SK-N-SH (cell line): ENCODE measurements around the gene ZBTB4. TPM values are rescaled to one million over a fixed set of nuclear protein-coding genes. Genes with fewer than 3 reads are reported as not detected.

ENCODE experiments used
- CTCF ChIA-PET: fragments of 300-600, 350-600 bp; formaldehyde crosslinking; extraction: SDS; loops from one replicate; lab custom pipeline; 2021; lab: Yijun Ruan, JAX
- POLR2A ChIA-PET: fragments of 350-600 bp; sonication (Branson Sonifier 250); formaldehyde crosslinking; extraction: SDS; loops from one replicate; lab custom pipeline; 2020; ENCODE audit warnings: antibody characterized with exemption, inconsistent platforms; lab: Yijun Ruan, JAX
- DNase-seq: peaks from one replicate; pipeline ENCODE4 v3.0.0; 2012
- H2AFZ ChIP-seq: fragments of 200-600 bp; sonication (generic); 2 replicates; pipeline ENCODE4 v1.8.1; 2016; ENCODE audit warnings: antibody characterized with exemption, mild to moderate bottlenecking, low read depth
- H3F3A ChIP-seq: fragments of 200-600 bp; sonication (generic); replicated peaks from 2 replicates; pipeline ENCODE3; 2016; ENCODE audit warnings: antibody characterized with exemption, mild to moderate bottlenecking; ENCODE audit not compliant: insufficient read depth
- H3K27ac ChIP-seq, 2 experiments: fragments of 200-500 bp in 1 of 2; fragments of 200-600 bp in 1 of 2; sonication (Bioruptor generic) in 1 of 2; sonication (generic), shearing (Covaris generic) in 1 of 2; 2 replicates each; pipeline versions ENCODE4 v1.5.1 to v1.6.1; 2014 to 2016; ENCODE audit warnings: low read depth in 2 of 2, inconsistent platforms in 1 of 2, low read length in 1 of 2, mild to moderate bottlenecking in 1 of 2, mixed read lengths in 1 of 2
- H3K27me3 ChIP-seq: fragments of 200-600 bp; sonication (generic), shearing (Covaris generic); 2 replicates; pipeline ENCODE4 v1.6.1; 2016; ENCODE audit warnings: mixed run types; ENCODE audit not compliant: insufficient read depth
- H3K36me3 ChIP-seq, 2 experiments: fragments of 200-500 bp in 1 of 2; fragments of 200-600 bp in 1 of 2; sonication (Bioruptor generic) in 1 of 2; sonication (generic) in 1 of 2; replicated peaks in 1 of 2; 2 replicates each; pipeline versions ENCODE3 to v1.5.1; 2014 to 2016; ENCODE audit warnings: low read length in 1 of 2, mild to moderate bottlenecking in 1 of 2; ENCODE audit not compliant: insufficient read depth in 2 of 2, control insufficient read depth in 1 of 2
- H3K4me1 ChIP-seq, 2 experiments: fragments of 200-500 bp in 1 of 2; fragments of 200-600 bp in 1 of 2; sonication (Bioruptor generic) in 1 of 2; sonication (generic), shearing (Covaris generic) in 1 of 2; 2 replicates each; pipeline versions ENCODE4 v1.5.1 to v1.6.1; 2014 to 2016; ENCODE audit warnings: low read depth in 1 of 2, low read length in 1 of 2, mixed run types in 1 of 2; ENCODE audit not compliant: insufficient read depth in 2 of 2, control insufficient read depth in 1 of 2
- H3K4me2 ChIP-seq: fragments of 200-600 bp; sonication (generic), shearing (Covaris generic); 2 replicates; pipeline ENCODE4 v1.6.1; 2017; ENCODE audit warnings: mixed run types
- H3K4me3 ChIP-seq, 2 experiments: fragments of 200-500 bp in 1 of 2; fragments of 200-600 bp in 1 of 2; sonication (Bioruptor generic) in 1 of 2; sonication (generic), shearing (Covaris generic) in 1 of 2; 2 replicates each; pipeline versions ENCODE4 v1.5.1 to v1.8.1; 2014 to 2016; ENCODE audit warnings: low read depth in 2 of 2, inconsistent platforms in 1 of 2, low read length in 1 of 2, mild to moderate bottlenecking in 1 of 2, mixed read lengths in 1 of 2, moderate library complexity in 1 of 2
- H3K79me2 ChIP-seq: fragments of 200-600 bp; sonication (generic); 2 replicates; pipeline ENCODE4 v1.8.1; 2017; ENCODE audit warnings: mild to moderate bottlenecking; ENCODE audit not compliant: insufficient read depth
- H3K9ac ChIP-seq: fragments of 200-600 bp; sonication (generic); 2 replicates; pipeline ENCODE4 v1.6.1; 2017; ENCODE audit warnings: mixed run types
- H3K9me2 ChIP-seq: fragments of 200-600 bp; sonication (generic); 2 replicates; pipeline ENCODE4 v1.6.1; 2017; ENCODE audit warnings: mixed run types
- H3K9me3 ChIP-seq: fragments of 200-600 bp; sonication (generic); 2 replicates; pipeline ENCODE4 v1.6.1; 2017; ENCODE audit warnings: mixed run types, mild to moderate bottlenecking, moderate library complexity
- H4K20me1 ChIP-seq: fragments of 200-600 bp; sonication (generic); 2 replicates; pipeline ENCODE4 v1.6.1; 2017; ENCODE audit warnings: mild to moderate bottlenecking, mixed run types; ENCODE audit not compliant: insufficient read depth
- CHD2 ChIP-seq: fragments of 150-350 bp; IDR thresholded peaks from 2 replicates; pipeline ENCODE4 v1.6.1; 2018; ENCODE audit warnings: low read length; ENCODE audit not compliant: partially characterized antibody
- EP300 ChIP-seq, 2 experiments: IDR thresholded peaks; 2 replicates each; pipeline versions ENCODE4 v1.4.0 to v1.6.1; 2012; ENCODE audit warnings: borderline replicate concordance in 1 of 2, low read depth in 1 of 2, low read length in 1 of 2
- EZH2phosphoT487 ChIP-seq: fragments of 200-600 bp; sonication (generic); IDR thresholded peaks from 2 replicates; pipeline ENCODE4 v1.6.1; 2017; ENCODE audit warnings: low read depth, mixed run types, mild to moderate bottlenecking, antibody characterized with exemption, moderate library complexity, borderline replicate concordance
- FOXM1 ChIP-seq: IDR thresholded peaks from 2 replicates; pipeline ENCODE4 v1.4.0; 2012; ENCODE audit warnings: low read depth, mild to moderate bottlenecking
- GATA2 ChIP-seq: sonication (generic); formaldehyde crosslinking; IDR thresholded peaks from 2 replicates; pipeline ENCODE4 v1.5.0; 2020; ENCODE audit warnings: mild to moderate bottlenecking, missing genetic modification reagents
- NFIC ChIP-seq: IDR thresholded peaks from 2 replicates; pipeline ENCODE4 v1.4.0; 2012; ENCODE audit warnings: borderline replicate concordance
- NRF1 ChIP-seq: IDR thresholded peaks from 2 replicates; pipeline ENCODE4 v1.6.1; 2012; ENCODE audit warnings: low read depth, mild to moderate bottlenecking, low read length
- POLR2AphosphoS5 ChIP-seq: IDR thresholded peaks from 2 replicates; pipeline ENCODE4 v1.6.1; 2012; ENCODE audit warnings: low read depth, low read length
- RAD21 ChIP-seq: IDR thresholded peaks from 2 replicates; pipeline ENCODE4 v1.6.1; 2012; ENCODE audit warnings: mild to moderate bottlenecking, low read length
- RCOR1 ChIP-seq: fragments of 150-350 bp; IDR thresholded peaks from 2 replicates; pipeline ENCODE4 v1.6.1; 2017; ENCODE audit warnings: antibody characterized with exemption, low read length
- RFX5 ChIP-seq: IDR thresholded peaks from 2 replicates; pipeline ENCODE4 v1.6.1; 2012; ENCODE audit warnings: mild to moderate bottlenecking, improper control_type of control experiment, low read length
- RXRA ChIP-seq: IDR thresholded peaks from 2 replicates; pipeline ENCODE4 v1.4.0; 2012; ENCODE audit warnings: low read depth, mild to moderate bottlenecking, borderline replicate concordance
- SIN3A ChIP-seq: IDR thresholded peaks from 2 replicates; pipeline ENCODE4 v1.6.1; 2012; ENCODE audit warnings: low read depth, mild to moderate bottlenecking, low read length, moderate library complexity, borderline replicate concordance
- SMC3 ChIP-seq: IDR thresholded peaks from 2 replicates; pipeline ENCODE4 v1.6.1; 2012; ENCODE audit warnings: low read depth, low read length, improper control_type of control experiment
- TEAD4 ChIP-seq: IDR thresholded peaks from 2 replicates; pipeline ENCODE4 v1.4.0; 2012; ENCODE audit warnings: mild to moderate bottlenecking, borderline replicate concordance; ENCODE audit not compliant: insufficient read depth
- YY1 ChIP-seq: IDR thresholded peaks from 2 replicates; pipeline ENCODE4 v1.4.0; 2012; ENCODE audit warnings: low read depth, mild to moderate bottlenecking
- WGBS: methylation state at CpG from one replicate; pipeline ENCODE4 v1.1.6; 2017; ENCODE audit warnings: low lambda C conversion rate; 5-methylcytosine and 5-hydroxymethylcytosine counted together
- polyA plus RNA-seq, 3 experiments: library from polyadenylated mRNA; depleted of rRNA; stranded (reverse); fragments of >200 nt; gene quantifications; 2 replicates each; pipeline ENCODE4 v1.2.3, GENCODE V29; 2012
- TF ChIP-seq, protein P1 (sequence below): IDR thresholded peaks from 2 replicates; pipeline ENCODE4 v1.4.0; 2012; ENCODE audit warnings: low read depth, borderline replicate concordance
- TF ChIP-seq, protein P2 (sequence below): fragments of 200-600 bp; sonication (generic); IDR thresholded peaks from 2 replicates; pipeline ENCODE4 v1.6.1; 2017; ENCODE audit warnings: antibody characterized with exemption, mild to moderate bottlenecking, moderate library complexity

Gene ZBTB4
- polyA plus RNA-seq, 1 of the 3 experiments (the other 2 are of a cell fraction), result 12.8 TPM

DNA sequence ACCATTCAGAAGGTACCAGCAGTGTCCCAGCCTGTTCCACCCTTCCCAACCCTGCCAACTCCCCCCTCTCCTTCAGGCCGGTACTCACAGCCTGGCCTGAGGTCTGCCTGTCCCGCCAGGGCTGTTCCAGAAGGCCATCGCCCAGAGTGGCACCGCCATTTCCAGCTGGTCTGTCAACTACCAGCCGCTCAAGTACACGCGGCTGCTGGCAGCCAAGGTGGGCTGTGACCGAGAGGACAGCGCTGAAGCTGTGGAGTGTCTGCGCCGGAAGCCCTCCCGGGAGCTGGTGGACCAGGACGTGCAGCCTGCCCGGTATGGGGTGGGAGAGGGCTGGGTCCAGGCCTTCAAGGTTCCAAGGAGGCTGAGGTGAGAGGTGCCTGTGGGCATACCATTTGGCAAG lies 64.6 kb downstream of the ZBTB4 start (continued):
- TF ChIP-seq, protein P1, sequence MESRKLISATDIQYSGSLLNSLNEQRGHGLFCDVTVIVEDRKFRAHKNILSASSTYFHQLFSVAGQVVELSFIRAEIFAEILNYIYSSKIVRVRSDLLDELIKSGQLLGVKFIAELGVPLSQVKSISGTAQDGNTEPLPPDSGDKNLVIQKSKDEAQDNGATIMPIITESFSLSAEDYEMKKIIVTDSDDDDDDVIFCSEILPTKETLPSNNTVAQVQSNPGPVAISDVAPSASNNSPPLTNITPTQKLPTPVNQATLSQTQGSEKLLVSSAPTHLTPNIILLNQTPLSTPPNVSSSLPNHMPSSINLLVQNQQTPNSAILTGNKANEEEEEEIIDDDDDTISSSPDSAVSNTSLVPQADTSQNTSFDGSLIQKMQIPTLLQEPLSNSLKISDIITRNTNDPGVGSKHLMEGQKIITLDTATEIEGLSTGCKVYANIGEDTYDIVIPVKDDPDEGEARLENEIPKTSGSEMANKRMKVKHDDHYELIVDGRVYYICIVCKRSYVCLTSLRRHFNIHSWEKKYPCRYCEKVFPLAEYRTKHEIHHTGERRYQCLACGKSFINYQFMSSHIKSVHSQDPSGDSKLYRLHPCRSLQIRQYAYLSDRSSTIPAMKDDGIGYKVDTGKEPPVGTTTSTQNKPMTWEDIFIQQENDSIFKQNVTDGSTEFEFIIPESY, result no peak
- TF ChIP-seq RCOR1 (no peak), CHD2 (no peak)

DNA sequence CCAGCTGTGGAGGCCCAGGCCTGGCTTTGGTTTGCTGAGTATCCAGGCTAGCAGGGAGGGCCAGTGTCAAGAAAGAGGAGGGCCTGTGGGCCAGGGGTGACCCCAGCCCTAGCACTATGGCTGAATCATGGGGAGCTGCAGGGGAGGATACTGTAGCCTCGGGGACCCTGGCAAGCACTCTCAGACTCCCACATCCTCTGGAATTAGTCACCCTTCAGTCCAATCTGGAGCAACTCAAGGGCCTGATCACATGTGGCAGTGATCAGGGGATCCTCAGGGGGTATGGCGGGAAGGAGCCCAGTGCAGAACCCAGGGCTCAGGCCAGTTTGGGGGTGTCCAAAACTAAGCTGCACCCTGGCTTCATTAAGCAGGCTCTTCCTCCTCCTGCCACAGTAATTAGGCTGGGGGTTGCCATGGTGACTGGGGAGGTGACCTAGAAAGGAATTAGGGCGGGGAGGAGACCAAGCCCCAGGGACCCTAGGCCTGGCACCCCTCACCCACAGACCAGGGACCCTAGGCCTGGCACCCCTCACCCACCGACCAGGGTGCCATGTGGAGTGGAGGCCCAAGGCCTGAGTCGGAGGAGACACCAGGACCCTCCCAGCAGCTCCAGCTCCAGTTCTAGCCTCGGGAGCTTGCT lies 66.0 kb downstream of the ZBTB4 start:
- TF ChIP-seq SMC3 (no peak), POLR2AphosphoS5 (no peak), RFX5 (no peak), YY1 (no peak), RAD21 (no peak), EZH2phosphoT487 (no peak), TEAD4 (no peak), EP300 (IDR thresholded peaks at IDR 0.05; ENCODE audit: borderline replicate concordance in 1 of 2, low read depth in 1 of 2, low read length in 1 of 2) (no peak), RXRA (no peak), NFIC (no peak), NRF1 (no peak), FOXM1 (no peak), GATA2 (CRISPR knock-in tag) (no peak), SIN3A (no peak)
- TF ChIP-seq, protein P2, sequence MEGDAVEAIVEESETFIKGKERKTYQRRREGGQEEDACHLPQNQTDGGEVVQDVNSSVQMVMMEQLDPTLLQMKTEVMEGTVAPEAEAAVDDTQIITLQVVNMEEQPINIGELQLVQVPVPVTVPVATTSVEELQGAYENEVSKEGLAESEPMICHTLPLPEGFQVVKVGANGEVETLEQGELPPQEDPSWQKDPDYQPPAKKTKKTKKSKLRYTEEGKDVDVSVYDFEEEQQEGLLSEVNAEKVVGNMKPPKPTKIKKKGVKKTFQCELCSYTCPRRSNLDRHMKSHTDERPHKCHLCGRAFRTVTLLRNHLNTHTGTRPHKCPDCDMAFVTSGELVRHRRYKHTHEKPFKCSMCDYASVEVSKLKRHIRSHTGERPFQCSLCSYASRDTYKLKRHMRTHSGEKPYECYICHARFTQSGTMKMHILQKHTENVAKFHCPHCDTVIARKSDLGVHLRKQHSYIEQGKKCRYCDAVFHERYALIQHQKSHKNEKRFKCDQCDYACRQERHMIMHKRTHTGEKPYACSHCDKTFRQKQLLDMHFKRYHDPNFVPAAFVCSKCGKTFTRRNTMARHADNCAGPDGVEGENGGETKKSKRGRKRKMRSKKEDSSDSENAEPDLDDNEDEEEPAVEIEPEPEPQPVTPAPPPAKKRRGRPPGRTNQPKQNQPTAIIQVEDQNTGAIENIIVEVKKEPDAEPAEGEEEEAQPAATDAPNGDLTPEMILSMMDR, result no peak
- TF ChIP-seq, all 33 proteins: peak for 0
- Histone ChIP-seq H3K36me3 (peaks cover 8 to 66% of the 10 kb centered on the region in 2 experiments), H3K9me3 (no peaks in the 10 kb centered on the region), H3K4me3 (no peak overlapping the region), H3K27ac (no peak overlapping the region), H3K9ac (no peak overlapping the region), H3K9me2 (no peaks in the 10 kb centered on the region), H3K27me3 (no peaks in the 10 kb centered on the region), H4K20me1 (no peaks in the 10 kb centered on the region), H3K4me2 (no peak overlapping the region), H3K4me1 (no peaks in the 10 kb centered on the region), H3K79me2 (no peaks in the 10 kb centered on the region), H2AFZ (no peak overlapping the region), H3F3A (no peaks in the 10 kb centered on the region)
- 100% methylated on average over 2 of the region's 6 CpGs for WGBS
- DNase-seq, result no peak
- ChIA-PET POLR2A (no interaction called here), CTCF (interaction anchor here (1.1 to 2.8 kb wide), 2 partner anchors 23 to 117 kb away, joined by 3 to 8 read pairs; no protein-coding TSS in a partner anchor)
